ENCODE measurements around the gene CALML3.

The CALML3 gene

DNA sequence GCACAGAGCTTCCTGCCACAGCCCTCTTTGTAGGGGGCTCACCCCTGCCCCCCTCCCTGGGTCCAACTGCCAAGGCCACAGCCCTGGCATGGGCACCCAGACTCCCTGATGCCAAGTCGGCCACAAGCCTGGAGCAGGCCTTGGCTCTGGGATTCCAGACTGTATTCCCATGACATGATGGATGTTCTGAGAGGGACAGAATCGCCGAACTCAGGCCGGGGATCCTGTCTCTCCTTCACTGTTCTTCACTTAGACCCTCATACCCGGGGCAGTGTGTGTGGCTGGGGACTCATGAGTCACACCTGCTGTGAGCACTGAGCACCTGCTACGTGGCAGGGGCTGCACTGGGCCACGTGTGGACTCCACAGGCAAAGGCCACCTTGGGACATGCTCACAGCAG, 33.3 kb upstream of the CALML3 start:
- no peak for DNase-seq (ENCODE audit: low spot score)

DNA sequence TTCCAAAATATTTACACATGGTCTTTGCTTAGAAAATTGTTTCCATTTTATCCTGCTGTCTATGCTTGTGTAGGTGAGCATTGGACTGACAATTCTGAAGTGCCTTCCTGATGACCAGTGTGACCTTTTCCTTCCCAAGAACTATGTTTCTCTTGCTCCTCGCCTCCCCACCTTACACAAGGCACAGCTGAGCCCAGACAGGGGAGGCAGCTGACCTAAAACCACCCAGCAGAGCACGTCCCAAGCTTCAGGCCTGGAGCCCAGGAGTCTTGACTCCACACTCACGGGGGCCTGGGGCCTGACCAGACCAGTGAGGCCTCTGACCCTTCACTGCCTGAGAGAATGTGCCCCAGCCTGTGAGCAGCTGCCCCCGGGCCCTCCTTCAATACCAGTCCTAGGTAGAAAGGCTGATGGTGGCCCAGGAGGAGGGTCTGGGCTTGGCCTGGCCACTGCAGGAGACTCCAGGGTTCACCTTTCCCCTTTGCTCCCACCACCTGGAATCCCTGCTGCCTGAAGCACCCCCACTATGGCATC, 32.4 kb upstream of the CALML3 start:
- no peak for DNase-seq (ENCODE audit: low spot score)

DNA sequence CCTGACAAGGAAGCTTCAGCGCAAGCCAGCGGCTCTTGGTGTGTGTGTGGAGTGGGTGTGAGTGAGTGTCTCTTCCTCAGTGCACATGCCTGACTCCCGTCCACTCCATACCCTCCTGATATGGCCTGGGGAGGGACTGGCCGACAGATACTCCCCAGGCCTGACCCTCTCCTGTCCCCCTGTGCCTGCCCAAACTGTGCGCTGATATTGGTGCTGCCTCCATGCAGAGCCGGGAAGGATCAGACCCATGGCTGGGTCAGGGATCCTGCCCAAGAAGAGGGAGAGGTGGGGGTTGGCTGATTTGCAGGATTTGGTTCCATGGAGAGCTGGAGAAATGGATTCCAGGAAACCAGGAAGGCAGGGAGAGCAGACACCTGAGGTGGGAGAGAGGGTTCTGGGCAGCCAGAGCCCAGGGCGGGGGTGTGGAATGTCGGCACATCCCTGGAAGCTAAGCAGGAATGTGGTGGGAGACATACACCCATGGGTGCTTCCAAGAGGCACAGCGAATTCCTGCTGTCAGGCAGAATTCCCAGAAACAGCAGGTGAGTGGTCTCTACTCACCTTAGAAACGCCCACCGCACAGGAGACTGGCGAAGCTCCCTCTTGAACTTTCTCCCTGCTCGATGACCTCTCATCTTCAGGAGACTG, 31.7 kb upstream of the CALML3 start:
- no peak for DNase-seq (ENCODE audit: low spot score)

DNA sequence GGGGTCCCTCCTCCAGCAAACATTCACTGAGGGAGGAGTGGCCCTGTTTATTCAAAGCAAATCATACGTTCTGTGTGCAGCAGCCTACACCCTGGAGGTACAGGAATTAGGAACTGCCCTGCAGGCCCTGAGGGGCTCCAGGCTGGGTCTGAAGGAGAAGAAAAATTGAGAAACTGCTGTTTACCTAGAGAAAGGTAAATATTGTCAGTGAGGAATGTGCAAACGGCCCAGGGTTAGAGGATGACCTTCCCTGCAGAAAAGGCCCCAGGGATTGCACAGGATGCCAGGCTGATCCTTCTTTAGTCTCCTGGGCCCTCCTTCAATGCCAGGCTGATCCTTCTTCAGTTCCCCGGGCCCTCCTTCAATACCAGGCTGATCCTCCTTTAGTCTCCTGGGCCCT, 31.1 kb upstream of the CALML3 start:
- DNase-seq (ENCODE audit: low spot score) = no peak

DNA sequence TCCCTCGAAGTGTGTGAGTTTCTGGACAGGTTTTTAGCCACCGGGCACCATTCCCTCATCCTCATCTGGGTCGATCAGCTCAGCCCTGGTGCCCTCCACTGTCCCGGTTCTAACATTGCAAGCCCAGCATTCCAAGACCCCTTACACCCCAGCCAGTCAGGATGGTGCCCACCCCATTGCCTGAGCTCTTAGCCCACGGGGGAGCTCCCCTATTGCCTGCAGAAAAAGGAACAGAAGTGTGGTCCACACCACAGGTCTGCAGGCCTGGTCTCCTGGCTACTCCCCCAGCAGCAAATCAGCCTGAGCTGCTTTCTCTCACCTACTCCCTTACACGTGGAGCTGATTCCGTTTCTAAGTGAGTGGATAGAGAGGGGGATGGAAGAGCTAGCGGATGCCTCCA, 30.1 kb upstream of the CALML3 start:
- no peak for DNase-seq (ENCODE audit: low spot score)

DNA sequence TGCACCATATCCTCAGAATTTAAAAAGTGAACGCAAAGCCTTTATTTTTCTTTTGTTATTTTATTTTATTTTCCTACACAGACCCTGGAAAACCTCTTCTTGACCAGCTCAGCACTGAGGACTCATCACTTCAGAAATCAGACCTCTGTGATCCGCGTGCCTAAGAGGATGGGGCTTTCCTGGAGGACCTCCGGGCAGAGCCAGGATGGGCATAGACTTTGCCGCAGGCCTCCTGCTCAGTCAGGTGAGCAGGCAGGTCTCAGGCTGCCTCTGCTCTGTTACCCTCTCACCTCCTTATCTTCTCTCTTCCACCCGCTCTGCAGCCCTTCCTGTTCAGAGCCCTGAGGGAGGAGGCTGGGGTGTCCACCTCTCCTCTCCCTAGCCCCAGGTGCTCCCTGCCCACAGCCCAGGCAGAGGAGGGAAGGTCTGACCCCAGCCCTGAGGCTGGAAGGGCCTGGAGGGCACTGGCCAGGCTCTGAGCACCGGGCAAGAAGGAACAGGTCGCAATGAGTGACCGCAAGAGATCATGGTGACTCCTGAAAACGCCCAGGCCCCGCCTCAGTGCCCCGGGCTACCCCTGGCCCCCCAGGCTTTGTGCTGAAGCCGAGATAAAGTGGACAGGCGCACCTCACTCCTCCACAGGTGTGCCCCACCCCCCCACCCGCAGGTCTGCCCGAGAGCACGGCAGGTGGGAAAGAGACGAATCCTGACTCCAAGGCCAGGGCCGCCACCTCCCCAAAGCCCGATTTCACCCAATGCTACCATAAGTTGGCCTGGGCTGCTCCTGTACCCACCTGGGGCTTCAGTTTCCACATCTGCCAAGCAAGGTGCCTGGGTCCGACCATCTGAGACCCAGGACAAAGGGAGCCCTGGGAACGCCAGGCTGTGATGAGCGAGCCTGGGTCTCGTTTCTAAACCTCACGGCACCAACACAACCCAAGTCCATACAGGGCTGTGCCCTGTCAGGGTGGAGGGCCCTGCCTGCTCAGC, 28.2 kb upstream of the CALML3 start:
- no peak for DNase-seq (ENCODE audit: low spot score)

DNA sequence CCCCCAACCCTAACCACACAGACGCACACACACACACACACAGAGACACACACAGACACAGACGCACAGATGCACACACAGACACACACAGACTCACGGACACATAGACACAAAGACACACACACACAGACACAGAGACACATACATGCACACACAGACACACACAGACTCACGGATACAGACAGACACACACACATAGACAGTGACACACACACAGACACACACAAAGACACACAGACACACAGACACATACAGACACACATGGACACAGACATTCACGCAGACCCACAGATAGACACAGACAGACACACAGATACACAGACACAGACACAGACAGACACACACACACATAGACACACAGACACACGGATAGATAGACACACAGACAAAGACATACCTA, 27.5 kb upstream of the CALML3 start:
- DNase-seq (ENCODE audit: low spot score) = no peak

DNA sequence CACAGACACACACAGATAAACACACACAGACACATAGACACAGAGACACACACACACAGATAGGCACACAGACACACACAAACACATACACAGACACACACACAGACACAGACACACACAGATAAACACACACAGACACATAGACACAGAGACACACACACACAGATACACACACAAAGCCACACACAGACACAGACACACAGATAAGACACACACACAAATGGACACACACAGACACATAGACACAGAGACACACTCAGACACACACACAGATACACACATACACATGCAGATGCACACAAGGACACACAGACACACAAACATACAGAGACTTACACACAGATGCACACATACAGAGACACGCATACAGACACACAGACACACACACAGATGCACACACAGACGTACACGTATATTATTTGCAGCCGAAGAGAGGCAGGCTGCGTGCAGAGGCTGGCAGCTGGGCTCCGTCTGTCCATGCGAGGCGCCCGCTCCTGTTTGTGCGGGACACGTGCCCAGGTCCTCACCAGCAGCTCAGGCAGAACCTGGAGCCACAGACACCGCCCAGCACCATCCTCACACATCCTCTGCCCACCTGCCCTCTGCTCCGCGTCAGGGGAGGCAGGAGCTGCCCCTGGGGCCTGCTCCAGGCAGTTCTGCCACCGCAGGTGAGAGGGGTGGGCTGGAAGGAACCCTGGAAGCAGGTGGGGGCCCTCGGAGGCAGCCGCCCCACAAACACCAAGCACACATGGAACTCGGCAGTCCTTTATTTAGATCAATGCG, 26.6 kb upstream of the CALML3 start:
- DNase-seq (ENCODE audit: low spot score) = no peak

DNA sequence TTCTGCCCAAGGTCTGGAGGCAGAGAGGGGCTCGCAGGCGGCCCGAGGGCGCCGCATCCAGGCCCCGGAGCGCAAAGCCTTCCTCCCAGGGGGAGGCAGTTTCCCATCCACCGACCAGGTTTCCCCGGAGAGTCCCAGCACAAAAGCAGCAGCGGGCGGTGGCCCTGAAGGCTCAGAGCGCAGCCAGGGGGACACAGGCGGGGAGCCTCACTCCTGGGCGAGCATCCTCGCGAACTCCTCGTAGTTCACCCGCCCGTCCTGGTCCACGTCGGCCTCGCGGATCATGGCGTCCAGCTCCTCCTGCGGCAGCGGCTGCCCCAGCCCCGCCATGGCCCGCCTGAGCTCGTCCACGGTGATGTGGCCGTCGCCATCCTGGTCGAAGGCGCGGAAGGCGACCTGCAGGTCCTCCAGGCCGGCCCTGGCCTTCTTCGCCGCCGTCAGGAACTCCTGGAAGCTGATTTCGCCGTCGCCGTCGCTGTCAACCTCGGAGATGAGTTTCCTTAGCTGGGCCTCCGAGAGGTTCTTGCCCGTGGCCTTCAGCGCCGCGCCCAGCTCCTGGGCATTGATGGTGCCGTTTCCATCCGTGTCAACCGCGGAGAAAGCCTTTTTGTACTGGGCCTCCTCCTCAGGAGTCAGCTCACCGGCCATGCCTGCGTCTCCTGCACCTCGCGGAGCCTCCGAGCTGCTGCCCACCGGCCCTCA, 25.8 kb upstream of the CALML3 start:
- DNase-seq (ENCODE audit: low spot score) = no peak

DNA sequence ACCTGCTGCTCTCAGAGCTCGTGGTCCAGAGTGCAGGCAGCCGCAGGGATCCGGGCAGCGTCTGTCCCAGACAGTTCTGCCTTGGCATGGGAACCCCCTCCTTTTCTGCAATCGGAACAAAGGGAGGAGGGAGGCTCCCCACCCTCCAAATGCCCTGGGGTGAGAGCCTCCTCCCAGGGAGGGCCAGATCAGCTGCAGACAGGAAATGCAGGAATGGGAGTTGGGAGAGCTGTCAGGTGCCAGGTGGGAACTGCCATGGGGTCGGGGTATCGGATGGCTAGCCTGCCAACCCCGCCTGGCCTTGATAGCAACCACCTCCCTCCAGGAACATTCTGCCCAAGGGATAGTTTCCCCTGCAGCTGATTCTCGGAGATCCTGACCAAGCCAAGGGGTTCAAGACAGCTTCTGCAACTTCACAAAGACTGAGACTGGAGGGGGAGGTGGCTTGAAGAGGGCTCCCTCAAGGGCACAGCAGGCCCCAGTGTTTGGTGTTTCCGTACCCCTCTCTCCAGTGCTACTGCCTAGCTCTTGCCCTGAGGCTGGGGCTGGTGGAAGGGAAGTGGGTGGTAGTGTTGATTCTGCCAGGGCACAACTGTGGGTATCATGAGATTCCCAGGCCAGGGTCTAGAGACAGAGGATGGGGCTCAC, 25.1 kb upstream of the CALML3 start, which contains the start of gene CALML5:
CALML5 (minus strand) TSS at position 78 of the 648 bp plus-strand sequence. CDS start 132 bp downstream, outside the sequence.
- DNase-seq (ENCODE audit: low spot score) = no peak

DNA sequence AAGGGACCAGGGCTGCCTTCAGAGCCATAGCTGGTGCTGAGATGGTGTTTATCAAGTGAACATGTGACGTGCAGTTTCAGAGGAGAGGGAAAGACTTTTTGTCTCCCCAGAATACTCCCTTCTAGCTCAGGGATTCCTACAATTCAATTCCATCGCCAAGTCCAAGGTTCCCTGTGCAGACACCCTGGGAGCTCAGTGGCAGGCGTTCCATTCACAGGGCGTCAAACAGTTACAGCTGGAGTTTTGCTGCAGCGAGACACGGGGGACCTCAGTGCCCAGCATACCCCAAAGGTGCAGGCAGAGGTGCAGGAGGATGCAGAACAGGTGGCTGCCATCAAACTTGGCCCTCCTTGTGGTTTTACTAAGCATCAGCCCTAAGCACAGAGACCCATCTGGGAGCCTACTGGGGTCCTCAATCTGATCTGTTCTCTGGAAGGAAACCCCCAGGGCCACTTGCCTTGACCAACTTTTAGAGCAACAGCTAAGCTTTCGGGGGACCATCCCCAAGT, 24.5 kb upstream of the CALML3 start:
- DNase-seq (ENCODE audit: low spot score) = no peak

DNA sequence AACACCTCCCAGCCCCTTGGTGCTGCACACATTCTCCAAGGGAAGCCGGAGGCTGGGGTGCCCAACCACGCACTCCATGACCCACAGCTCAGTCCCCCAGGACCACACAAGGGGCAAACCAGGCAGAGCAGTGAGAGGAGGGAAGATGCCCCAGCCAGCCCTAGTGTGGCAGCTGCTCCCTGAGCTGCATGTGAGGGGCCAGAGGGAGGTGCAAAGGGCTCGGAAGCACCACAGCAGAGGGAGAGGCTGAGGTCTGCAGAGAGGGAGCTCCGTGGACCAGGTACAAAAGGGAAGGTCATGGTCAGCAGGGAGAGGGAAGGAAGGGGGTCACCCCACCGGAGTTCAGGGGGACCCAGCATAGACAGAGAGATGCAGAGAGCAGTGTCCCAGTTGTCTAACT, 23.9 kb upstream of the CALML3 start:
- no peak for DNase-seq (ENCODE audit: low spot score)

DNA sequence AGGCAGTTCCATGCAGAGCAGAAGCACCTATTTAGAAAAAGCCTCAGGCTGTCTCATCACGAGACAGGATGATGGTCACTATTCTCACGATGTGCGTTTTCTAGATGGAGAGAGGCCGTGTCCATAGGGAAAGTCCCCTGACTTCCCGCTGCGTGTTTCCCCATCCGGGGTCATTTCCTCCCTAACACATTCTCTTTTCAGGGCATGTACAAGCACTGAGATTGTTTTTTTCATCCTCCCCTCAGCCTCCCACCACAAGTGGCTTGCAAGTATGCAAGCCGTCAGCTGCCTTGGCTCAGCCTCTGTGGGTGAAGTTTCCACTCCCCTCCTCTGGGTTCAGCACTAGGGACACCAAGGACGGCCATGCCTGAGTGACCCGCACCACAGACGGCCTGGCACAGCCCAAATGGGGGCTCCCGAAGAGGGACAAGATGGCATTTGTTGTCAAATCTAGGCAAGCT, 22.7 kb upstream of the CALML3 start:
- DNase-seq (ENCODE audit: low spot score) = no peak

DNA sequence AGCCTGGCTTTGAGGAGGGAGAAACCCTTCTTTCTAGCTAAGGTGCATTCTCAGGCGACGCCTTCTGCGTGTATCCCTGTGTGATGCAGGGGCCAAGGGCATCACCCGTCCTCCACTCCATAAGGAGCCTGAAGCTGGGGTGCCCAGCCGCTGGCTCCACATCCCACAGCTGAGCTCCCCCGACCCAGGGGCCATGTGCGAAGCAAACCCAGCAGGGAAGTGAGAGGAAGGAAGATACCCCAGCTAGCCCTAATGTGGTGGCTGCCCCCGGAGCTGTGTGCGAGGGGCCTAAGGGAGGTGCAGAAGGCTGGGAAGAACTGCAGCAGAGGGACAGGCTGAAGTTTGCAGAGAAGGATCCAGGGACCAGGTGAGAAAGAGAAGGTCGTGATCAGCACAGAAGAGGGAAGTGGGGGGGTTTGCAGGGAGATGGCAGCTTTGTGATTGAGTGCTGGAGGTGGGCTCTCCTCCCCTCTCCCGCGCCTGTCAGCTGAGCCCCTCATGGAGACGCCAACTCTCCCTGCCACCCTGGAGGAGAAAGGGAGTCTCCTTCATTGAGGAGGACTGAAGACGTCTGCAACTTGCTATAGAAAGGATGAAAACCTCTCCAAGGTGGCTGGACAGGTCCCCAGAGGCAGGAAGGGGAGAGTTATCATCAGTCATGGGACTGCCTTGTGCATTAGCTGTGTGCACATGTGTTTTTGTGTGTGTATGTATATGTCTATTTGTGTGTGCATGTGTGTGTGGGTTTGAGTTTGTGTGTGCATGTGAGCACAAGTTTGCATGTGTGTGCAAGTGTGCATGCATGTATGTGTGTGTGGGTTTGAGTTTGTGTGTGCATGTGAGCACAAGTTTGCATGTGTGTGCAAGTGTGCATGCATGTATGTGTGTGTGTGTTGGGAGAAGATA, 21.9 kb upstream of the CALML3 start:
- no peak for DNase-seq (ENCODE audit: low spot score)

DNA sequence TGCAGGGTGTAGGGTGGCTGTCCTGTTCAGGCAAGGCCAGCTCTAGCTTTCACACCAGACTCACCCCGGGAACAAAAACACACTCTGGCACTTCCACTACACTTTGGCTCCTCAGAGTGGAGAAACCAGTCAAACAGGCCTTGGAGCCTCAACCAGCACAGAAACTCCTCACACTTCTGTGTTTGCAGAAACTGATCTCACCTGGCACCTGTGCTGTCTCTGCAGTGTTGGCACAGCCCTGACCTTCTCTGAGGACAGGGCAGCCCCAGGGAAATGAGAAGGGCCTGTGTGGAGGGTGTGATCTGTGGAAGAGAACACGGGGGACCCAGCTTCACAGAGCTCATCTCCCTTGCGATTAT, 21.3 kb upstream of the CALML3 start:
- DNase-seq (ENCODE audit: low spot score) = no peak

DNA sequence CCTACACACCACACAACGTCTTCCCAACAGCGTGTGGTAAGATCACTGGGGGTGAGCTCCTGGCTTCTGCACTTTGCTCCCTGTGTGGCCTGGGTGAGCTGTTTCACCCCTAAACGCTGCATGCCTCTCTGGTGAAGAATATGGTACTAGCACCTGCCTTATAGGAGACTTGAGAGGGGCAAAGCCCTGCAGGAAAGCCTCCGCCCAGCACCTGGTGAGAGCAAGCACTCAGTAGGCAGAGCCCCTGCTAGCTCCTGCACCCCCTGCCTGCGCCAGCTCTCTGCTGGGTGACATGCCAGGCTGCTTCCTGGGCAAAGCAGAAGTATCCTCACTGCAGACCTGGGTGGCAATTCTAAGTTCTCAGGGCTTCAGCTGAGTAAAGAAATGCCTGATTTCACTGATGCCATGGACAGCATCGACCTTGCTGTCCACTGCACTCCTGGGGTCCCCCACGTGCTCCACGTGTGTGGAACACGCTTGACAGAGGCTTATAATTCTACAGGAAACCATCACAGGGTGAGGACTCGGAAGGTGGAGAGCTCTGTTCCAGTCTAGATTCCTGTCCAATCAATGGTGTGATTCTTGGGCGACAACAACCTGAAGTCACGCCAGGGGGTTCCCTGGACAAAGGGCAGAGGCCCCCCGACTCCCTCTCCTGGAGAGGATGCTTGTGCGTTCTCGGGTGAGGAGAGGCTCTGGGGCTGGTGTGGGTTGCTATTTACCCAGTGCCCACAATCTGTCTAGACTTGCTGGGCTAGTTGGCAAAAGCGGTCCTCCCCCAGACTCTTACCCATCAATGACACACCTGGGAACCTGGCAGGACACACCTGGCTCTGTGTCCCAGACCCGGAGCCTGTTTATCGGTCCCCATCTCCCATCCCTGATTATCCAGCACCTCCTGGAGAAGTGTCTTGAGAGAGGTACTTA, 20.4 kb upstream of the CALML3 start:
- no peak for DNase-seq (ENCODE audit: low spot score)

DNA sequence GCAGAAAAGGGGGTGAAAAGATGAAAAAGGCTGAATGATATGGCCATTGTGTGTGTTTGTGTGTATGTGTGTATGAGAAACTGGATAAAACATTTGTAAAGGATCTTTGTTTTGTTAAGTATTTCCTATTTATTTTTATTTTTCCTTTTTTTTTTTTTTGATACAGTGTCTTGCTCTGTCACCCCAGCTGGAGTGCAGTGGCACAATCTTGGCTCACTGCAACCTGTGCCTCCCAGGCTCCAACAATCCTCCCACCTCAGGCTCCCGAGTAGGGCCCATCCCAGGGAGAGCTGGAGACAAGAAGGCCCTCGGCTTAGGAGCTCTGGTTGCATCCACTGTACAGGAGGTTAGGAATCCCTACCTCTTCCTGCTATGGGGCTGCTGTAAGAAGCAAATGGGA, 18.5 kb upstream of the CALML3 start:
- DNase-seq (ENCODE audit: low spot score) = no peak

DNA sequence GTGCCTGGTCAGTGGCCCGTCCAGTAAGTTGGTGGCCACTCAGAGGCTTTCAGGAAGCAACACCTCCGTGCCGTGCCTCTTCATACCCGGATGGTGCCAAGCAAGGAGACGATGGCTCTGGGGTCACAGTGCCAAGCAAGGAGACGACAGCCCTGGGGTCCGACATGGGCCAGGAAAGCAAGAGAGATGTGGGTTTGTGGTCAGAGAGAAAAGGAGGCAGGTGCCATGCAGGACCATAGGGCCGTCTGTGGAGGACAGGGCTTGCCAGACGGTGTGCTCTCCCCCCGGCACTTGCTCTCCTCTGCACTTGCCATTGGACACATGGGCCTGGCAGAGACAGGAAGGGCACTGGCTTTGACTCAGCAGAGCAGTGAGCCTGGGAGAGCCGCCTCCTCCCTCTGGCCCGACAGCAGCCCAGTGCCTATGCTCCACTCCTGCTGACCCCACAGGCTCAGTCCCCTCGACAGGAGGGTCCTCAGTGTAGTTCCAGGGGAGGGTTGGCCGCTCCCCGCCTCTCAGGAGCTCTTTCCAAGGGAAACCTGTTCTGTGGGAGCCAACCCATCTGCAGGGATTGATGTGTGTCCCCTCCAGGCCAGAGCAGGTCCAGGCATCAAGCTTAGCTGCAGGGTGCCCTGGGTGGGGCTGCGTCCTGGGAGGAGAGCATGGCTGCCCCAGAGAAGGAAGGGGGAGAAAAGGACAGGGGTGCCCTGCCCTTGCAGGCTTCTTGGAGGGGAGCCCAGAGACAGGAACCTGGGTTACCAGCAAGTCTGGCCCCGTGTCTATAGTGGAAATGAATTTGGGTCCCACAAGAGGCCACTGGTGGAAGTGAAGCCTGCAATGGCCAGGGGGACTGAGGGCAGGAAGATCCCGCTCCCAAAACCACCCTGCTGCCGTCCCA, 17.8 kb upstream of the CALML3 start:
- DNase-seq (ENCODE audit: low spot score) = no peak
